ENCODE measurements around the gene MCF2L.

The MCF2L gene

DNA sequence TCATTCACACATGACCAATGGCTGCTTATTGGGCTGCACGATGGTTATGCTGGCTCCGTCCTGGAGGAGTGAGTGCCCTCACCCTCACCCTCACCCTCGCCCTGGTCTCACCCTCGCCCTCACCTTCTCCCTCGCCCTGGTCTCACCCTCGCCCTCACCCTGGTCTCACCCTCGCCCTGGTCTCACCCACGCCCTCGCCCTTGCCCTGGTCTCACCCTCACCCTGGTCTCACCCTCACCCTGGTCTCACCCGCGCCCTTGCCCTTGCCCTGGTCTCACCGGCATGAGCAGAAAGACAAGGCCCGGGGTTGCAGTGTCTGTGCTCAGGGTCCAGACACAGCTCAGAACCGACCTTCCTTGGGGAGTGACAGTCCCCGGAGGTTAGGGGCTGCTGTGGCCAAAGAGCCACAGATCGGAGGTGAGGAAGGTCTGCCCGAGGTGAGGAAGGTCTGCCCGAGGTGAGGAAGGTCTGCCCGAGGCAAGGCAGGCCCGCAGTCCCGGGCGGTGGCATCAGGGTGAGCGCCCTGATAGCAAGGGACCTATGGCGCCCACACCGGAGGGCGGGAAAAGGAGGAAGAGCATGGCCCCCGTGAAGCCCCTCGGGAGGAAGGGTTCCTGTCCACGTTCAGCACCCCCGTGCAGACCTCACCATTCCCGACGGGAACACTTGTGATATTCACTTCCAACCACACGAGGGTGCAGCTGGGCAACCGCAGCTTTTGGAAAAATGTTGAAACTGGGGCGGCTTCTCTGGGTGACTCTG, 65.6 kb downstream of the MCF2L start:
- no peak for TF ChIP-seq JUND (IDR thresholded peaks at IDR 0.05; ENCODE audit: low read depth)
- DNase-seq (ENCODE audit: low read depth in 1 of 2, low spot score in 1 of 2): peak; percentile 69
- in situ Hi-C loops (cut with HindIII; ENCODE audit: low pct_unique_long_range_greater_than_20kb, low sequenced_read_pairs): no loop called here

GRCh38 chr13:113035213-113035800, 66.3 kb downstream of the MCF2L start:
- in situ Hi-C loops (cut with HindIII; ENCODE audit: low pct_unique_long_range_greater_than_20kb, low sequenced_read_pairs): no loop called here
- no peak for TF ChIP-seq JUND (IDR thresholded peaks at IDR 0.05; ENCODE audit: low read depth)
- peak in 1 of 2 experiments; percentile 29 for DNase-seq (ENCODE audit: low read depth in 1 of 2, low spot score in 1 of 2)

DNA sequence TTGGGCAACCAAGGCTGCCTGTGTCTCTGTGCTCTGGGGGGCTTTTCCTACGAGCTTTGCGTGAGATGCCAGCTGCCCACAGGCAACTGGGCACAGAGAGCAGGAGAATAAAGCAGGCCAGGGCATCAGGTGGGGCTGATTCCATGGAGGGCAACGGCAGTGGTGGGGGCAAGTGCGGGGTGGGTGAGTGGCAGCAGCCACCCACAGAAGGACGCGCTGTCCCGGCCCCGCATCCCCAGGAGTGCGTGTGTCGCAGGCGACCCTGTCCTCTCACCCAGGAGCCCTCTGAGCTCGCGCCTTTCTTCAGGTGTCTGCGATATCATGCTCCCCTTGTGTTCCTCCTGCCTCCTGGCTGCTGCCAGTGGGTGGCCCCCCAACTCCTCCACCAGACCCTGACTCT, 67.4 kb downstream of the MCF2L start:
- DNase-seq (ENCODE audit: low read depth in 1 of 2, low spot score in 1 of 2): no peak
- in situ Hi-C loops (cut with HindIII; ENCODE audit: low pct_unique_long_range_greater_than_20kb, low sequenced_read_pairs): no loop called here
- TF ChIP-seq JUND (IDR thresholded peaks at IDR 0.05; ENCODE audit: low read depth): no peak

DNA sequence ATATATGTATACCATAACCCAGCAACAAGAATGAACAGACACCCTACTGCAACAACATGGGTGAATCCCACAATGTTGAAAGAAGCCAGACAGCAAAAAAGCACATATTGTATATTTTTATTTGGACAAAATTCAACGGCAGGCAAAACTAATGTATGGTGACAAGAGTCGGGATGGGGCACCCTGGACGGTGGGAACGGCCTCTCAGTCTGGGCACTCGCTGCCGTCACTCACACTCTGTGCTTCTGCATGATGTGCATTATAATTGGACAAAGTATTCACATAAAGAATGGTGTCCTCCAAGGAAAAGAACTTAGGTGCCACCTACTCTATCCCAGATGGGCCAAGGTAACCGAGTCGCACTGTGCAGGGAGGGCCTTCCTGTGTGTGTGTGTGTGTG, 71.0 kb downstream of the MCF2L start:
- in situ Hi-C loops (cut with HindIII; ENCODE audit: low pct_unique_long_range_greater_than_20kb, low sequenced_read_pairs): no loop called here
- no peak for DNase-seq (ENCODE audit: low read depth in 1 of 2, low spot score in 1 of 2)
- TF ChIP-seq JUND (IDR thresholded peaks at IDR 0.05; ENCODE audit: low read depth): no peak

DNA sequence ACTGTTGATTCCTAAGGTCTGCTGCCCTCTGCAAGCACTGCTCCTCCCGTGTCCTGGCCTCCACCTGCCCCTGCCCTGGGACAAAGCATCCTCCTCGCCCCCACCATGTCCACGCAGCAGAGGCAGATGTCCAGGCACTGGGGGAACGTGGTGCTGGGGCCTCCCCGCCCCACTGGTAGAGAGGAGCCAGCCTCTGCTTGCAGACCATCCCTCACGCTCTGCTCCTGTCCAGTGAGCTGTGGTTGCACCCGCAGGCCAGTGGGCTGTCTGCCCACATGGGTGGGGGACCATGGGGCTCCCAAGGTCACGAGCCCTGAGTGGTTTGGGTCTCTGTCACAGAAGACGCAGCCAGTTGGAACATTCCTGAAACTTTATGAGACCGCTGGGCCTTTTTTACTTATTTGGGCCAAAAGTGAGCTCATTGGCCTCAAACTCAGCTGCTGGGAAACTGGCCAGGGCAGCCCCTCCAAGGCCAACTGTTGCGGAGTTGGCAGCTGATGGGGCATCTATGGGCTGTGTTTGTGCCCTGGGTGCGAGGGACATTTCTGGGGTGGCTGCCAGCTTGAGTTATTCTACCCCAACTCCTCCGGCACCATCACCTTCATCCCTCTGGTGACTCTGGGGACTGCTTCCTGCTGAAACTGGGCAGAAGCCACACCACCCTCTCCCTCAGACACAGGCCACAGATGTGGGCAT, 71.7 kb downstream of the MCF2L start:
- DNase-seq (ENCODE audit: low read depth in 1 of 2, low spot score in 1 of 2): no peak
- in situ Hi-C loops (cut with HindIII; ENCODE audit: low pct_unique_long_range_greater_than_20kb, low sequenced_read_pairs): no loop called here
- TF ChIP-seq JUND (IDR thresholded peaks at IDR 0.05; ENCODE audit: low read depth): no peak

- TF ChIP-seq JUND (IDR thresholded peaks at IDR 0.05; ENCODE audit: low read depth): no peak
- in situ Hi-C loops (cut with HindIII; ENCODE audit: low pct_unique_long_range_greater_than_20kb, low sequenced_read_pairs): no loop called here
- no peak for DNase-seq (ENCODE audit: low read depth in 1 of 2, low spot score in 1 of 2)
These were observed 72.3 kb downstream of the MCF2L start for GRCh38 chr13:113041293-113041690.

DNA sequence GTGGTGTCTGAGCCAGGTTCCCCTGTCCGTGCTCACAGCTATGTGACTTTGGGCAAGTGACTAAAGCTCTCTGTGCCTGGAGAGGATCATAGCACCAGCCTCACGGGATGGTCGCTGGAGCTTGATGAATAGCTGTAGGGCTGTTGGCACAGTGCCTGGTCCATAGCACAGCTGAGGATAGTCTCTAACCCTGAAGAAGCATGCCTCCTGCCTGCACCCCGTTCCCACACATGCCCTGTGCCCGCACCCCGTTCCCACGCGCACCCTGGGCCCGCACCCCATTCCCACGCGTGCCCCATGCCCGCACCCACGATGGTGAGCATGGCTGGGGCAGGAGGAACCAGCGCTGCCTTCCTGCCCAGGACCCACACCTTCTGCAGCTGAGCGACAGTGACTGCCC, 72.9 kb downstream of the MCF2L start:
- DNase-seq (ENCODE audit: low read depth in 1 of 2, low spot score in 1 of 2): no peak
- in situ Hi-C loops (cut with HindIII; ENCODE audit: low pct_unique_long_range_greater_than_20kb, low sequenced_read_pairs): no loop called here
- TF ChIP-seq JUND (IDR thresholded peaks at IDR 0.05; ENCODE audit: low read depth): no peak

DNA sequence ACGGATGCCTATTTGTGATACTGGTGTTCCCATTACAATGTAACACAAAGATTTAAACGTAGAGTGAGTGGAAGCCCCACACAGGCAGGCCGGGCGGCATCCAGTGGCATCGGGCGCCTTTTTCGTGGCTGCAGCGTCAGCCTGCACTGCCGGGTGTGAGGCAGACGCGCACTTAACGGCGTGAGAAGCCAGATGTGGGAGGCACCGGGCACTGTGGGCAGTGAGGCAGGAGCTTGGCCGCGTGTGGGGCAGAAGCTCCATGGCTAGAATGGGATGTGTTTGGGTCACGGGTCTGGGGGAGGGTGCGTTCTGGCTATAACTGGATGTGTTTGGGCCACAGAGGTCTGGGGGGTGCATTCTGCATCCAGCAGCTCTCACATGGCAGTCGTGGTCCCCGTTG, 73.4 kb downstream of the MCF2L start:
- in situ Hi-C loops (cut with HindIII; ENCODE audit: low pct_unique_long_range_greater_than_20kb, low sequenced_read_pairs): no loop called here
- no peak for TF ChIP-seq JUND (IDR thresholded peaks at IDR 0.05; ENCODE audit: low read depth)
- no peak for DNase-seq (ENCODE audit: low read depth in 1 of 2, low spot score in 1 of 2)

DNA sequence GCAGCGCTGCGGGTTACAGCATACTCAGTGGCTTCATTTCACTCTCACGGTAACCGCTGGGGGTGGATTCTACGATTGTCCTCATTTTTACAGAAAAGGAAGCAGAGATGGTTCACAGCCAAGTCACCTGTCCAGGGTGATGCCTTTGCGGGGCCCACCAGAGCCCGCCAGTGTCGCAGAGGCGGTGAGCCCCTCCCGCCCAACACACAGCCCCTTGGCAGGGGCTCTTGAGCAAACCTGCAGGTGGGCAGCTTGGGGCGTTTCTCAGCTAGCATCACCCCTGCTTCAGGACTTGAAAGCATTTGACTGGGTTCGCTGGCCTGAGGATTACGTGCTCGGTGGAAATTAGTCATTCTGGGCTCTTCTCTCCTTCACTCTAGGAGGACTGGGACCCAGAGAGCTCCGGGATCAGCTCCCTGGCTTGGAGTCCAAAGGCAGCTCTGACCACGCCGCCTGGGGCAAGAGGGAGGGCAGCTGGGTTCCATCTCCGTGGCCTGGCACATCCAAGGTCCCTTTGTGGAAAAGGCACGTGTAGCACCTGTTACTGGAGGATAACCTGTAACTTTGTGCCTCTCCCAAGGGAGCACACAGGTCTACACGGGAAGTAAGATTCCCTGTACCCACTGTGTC, 74.1 kb downstream of the MCF2L start:
- TF ChIP-seq JUND (IDR thresholded peaks at IDR 0.05; ENCODE audit: low read depth): no peak
- no peak for DNase-seq (ENCODE audit: low read depth in 1 of 2, low spot score in 1 of 2)
- in situ Hi-C loops (cut with HindIII; ENCODE audit: low pct_unique_long_range_greater_than_20kb, low sequenced_read_pairs): no loop called here

DNA sequence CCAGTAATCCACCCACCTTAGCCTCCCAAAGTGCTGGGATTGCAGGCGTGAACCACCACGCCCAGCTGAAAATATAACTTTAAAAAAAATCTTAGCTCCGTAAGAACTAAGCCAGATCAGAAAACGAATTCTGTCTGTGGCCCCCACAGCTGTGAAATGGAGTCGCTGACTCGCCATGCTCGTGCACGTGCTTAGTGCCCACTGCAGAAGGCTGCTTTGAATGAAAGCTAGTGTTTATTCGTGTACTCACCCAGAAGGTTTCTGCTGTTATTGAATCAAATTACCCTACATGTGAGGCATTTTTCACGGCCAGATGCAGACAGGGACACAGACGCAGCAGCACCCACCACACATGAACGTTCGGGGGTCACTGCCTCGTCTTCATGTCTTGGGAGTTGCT, 74.9 kb downstream of the MCF2L start:
- DNase-seq (ENCODE audit: low read depth in 1 of 2, low spot score in 1 of 2): no peak
- in situ Hi-C loops (cut with HindIII; ENCODE audit: low pct_unique_long_range_greater_than_20kb, low sequenced_read_pairs): no loop called here
- TF ChIP-seq JUND (IDR thresholded peaks at IDR 0.05; ENCODE audit: low read depth): no peak

- in situ Hi-C loops (cut with HindIII; ENCODE audit: low pct_unique_long_range_greater_than_20kb, low sequenced_read_pairs): no loop called here
- no peak for TF ChIP-seq JUND (IDR thresholded peaks at IDR 0.05; ENCODE audit: low read depth)
- no peak for DNase-seq (ENCODE audit: low read depth in 1 of 2, low spot score in 1 of 2)
These were observed 75.5 kb downstream of the MCF2L start for GRCh38 chr13:113044391-113045114.

Data from T47D (cell line).